GM18499 (cell line): ENCODE measurements around the gene NPAS3.

ENCODE experiments used
- ATAC-seq: cut with Tn5 transposase; IDR thresholded peaks from one replicate; pipeline ENCODE4 v1.9.1; 2021; ENCODE audit warnings: moderate number of reproducible peaks; ENCODE audit not compliant: insufficient read depth, unreplicated experiment

NPAS3 gene

DNA sequence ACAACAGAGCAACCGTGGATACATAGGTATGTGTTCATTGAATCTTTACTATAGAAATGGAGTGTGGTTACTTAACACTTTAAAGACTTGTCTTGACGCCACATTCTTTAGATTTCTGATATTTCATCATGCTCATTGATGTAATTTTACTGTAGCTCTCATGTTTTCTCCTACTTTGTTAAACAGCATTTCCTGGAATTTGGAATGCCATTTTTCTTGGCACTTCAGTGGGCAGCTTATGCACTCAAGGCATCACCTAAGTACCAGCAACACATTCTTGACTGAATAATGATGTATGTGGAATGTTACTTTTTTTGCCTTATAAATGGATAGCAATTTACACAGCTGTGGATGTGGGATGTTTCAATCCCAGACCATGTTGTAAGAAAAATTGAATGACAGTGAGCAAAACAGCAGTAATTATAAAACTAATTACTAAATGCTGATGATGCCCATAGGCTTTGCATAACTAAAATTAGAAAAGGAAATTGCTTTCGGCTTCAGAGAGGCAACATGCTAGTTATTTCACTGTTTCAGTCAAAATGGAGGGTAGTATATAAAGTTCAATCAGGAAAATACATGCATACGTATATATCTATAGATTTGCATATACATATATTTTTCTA is 298.5 kb downstream of the NPAS3 start:
- no peak for ATAC-seq

DNA sequence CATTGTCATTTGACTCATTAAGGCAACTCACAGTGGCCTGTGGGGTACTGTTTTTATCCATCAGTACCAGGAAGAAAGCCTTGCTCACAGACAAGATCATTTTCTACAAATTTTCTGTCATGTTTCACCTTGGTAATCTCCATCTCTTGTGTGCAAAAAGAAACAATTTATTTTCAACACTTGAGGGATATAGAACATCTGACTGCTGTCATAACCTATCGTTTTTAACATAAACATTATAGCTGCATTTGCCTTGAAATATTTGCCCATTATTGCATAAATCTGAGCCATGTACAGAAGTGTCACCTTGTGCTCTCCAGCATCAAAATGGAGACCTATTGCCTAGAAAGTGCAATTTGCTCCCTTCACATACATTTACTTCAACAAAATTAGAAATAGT is 300.8 kb downstream of the NPAS3 start:
- ATAC-seq, result no peak

DNA sequence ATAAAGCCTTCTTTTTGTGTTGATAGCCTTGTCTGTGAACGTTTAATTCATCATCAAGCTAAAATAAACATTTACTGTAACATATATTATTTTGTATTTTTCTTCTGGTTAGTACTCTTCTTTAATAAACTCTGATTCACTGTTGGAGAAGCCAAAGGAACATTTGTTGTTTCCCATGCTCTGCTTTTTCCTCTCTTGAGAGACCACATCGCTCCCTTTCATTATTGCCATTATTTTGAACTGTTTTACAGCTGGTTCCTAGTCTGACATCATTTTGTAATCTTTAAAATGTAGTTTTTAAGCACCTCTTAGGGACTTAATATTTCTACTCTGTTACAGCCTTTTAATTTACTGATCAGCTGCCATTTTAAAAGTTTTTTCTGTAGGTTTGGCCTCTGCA is 301.8 kb downstream of the NPAS3 start:
- no peak for ATAC-seq

DNA sequence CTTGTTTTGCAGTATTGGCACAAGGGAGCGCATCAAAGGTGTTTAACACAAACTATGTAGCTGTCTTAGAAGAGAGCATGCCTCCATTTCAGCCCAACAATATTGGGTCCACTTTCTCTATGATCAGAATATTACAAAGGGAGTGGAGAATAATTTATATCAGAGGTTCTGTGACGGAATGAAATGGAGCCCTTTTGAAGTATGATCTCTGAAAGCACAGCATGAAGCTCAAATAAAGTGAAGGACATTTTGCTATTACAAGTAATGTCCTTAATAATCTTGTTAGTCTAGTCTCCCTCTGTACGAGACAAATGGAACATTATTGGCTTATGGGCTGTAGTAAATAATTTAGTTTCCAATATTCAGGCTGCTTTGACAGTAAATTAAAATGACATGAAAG is 302.7 kb downstream of the NPAS3 start:
- ATAC-seq, result no peak

DNA sequence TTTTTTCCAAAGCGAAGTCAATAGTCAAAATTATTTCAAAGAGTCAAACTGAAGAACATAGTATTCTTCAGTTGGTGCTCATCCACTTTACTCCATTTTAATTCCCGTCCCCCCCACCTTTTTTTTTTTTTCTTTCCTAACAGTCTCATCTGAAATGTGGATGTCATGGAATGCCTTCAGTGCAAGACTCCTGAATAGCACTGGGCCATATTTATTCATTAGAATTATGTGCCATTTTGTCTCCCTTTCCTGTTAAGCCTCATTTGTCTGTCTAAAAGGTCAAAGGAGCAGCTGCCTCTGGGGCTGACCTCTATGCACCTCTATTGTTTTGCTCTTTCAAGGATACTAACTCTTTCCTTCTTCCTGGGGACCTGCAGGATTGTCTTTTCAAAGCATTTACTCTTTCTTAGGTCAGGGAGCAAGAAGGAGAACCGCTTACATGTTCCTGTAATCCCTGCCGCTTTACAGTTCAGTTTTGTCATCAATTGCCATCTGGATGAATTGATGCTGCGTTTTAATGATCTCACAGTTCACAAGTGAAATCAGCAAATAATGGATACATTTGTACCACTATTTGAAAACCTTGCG is 310.6 kb downstream of the NPAS3 start:
- ATAC-seq, result no peak

DNA sequence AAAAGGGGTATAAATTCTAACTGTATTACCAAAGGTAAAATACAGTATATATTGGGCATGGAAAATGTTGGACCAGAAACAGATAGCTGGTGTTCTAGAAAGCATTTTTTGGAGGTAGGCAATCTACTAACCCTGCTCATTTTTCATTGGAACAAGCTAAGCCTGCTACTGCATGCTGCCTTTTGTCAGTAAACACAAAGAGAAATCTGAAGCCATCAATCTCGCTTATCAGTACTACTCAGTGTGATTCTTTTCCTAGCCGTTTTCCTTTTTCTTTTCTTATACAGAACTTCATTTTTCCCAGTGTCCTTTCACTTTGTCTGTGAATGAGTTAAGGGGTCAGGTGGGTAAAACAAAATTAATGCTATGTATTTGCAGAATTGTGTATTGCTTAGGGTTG is 312.3 kb downstream of the NPAS3 start:
- no peak for ATAC-seq

DNA sequence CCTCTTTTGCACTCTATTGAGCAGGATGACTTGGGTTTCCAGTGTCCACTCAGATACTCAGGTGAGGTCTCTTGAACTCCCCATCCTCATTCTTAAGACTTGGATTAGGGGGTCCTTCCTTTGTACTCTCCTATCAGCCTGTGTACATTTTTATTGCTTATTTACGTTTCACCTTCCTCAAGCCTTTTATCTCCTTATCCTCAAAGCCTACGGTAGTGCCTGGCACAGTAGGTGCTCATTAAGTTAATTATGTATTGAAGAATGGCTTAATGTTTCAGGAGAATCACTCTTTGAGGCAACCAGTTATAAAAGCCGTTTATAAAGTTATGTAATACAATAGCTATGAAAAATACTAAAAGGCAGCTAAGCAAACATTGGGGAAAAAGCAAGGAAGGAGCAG is 315.7 kb downstream of the NPAS3 start:
- ATAC-seq, result no peak

DNA sequence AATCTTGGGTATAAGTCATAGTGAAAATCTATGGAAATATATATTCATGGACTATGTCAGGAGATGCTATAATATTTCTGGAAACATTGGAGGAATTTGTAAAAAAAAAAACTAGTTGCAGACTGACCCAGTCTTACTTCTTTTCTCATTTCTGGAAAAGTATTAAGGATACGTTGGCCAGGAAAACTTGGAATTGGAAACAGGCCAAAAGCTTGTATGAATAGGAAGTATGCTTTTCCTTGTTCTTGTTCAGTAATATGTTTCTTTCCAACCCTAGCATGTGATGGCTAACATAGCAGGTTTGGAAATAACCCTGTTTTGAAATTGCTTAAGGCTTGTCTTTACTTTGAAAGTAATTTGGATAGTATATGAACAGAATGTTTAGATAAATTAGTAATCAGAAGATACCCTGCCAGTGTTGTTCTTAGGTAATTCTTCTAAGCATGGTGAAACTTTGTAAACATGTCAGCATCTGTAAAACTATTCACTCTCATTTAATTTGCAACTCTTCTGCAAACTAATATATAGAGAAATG is 316.2 kb downstream of the NPAS3 start:
- no peak for ATAC-seq

DNA sequence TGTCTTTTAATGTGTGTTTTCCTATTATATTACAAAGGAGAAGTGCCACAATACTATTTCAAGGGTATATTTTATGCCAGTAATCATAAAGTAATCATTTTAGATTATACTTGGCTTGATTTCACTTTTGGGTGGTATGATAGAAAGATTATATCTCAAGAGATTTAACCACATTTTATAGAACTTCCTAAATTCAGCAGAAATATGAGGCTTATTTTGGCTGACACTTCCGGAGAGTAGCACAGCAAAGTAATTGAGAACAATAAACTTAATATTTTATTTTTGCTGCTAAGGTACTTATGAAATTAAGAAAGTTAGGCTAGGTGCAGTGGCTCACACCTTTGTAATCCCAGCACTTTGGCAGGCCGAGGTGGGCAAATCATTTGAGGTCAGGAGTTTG is 319.1 kb downstream of the NPAS3 start:
- ATAC-seq, result no peak

DNA sequence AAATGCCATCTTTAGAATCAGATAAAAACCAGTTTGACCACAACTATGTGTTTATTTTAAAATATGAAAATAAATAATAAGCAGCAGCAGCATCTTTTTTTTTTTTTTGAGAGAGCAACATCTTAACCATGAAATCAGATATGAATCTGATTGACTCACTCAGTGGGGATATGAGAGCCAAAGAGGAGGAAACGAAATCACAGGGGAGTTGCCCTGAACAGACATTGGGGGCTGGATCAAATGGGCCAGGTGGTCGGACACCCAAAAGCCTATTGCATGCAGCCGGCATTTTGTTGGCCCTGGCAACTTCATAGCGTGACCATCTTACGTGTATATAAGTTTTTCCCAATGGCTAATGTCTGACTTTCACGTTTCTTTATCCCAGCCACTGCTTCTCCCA is 321.1 kb downstream of the NPAS3 start:
- ATAC-seq, result no peak

DNA sequence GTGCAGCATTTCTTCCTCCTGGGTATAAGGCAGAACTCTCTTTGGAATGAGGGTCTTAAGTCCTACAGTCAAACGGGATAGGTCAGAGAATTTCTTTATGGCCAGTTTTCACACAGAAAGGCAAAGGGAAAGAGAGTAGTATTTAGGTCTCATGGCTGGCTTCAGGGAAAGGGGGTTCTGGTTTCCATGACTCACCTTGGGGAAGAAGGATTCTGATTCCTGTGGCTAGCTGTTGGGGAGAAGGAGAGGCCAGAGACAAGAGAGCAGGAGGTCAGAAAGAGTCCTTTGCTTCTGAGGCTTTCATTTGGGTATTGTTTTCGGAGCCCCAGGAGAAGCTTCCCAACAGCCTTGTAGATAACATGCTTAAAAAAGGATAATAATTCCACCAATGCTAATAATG is 332.5 kb downstream of the NPAS3 start:
- ATAC-seq, result no peak

DNA sequence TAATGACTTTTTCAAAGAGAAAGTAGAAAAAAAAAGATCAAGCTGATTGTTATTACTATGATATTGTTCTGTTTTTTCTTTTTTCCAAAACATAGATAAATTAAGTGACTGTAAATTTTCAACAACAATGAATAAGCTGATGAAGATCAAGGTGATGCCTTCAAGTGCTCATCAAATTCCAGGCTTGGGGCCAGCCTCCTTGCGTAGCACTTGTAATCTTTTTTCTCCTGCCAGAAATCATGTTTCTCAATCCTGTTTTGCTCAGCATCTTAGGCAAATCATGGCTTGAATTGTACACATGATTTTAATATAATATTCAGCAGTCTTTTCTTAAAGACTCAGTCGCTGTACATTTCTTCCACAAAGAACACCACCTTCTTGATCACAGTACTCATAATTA is 333.2 kb downstream of the NPAS3 start:
- no peak for ATAC-seq

DNA sequence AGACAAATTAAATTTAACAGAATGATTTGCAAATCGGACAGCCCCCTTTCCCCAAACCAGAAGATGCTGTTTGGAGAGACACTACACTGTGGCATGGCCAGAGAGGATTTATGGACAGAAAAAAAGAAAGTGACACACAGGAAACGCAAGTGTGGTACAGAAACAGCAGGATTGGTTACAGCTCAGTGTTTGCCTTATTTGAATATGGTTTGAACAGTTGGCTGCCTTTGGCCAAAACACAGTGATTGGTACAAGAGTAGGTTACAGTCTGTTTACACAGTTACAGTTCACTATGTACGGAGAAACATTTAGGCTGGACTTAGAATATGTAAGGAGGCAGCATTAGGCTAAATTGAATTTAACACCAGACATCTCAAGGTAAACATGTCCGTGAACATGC is 335.3 kb downstream of the NPAS3 start:
- ATAC-seq, result no peak

DNA sequence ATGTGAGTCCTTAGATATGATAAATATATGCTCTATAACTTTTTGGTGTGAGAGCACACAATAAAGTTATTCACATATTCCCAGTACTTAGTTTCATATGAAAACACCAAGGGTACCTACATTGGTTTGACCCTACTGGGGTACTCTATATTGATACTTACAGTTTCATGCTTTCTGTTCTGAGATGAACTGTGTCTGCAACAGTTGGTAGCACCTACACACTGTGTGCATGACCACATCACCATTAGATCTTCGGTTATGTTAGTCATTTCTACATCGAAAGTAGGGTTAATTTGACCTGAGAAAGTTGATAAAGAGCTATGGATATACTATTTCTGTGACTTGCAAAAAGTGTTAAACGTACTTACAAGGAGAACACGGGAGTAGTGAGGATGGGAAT is 337.2 kb downstream of the NPAS3 start:
- no peak for ATAC-seq

DNA sequence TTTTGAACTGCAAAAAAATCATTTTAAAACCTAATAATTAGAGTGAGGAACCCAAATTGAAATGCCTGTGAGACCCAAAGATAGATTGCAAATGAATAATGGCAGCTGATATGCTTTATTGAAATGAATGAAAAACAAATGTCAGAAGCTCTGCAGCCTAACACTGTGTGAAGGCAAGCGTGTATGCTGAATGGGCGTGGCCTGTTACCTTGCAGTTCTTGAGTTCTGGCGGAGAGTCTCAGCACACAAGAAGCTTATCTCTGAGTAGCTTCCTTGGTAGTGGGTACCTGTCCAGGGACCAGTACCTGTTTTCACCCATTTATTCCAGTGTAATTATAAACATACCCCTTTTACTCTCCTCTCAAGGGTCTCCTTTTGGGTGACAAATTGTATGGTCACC is 341.2 kb downstream of the NPAS3 start:
- ATAC-seq, result no peak

DNA sequence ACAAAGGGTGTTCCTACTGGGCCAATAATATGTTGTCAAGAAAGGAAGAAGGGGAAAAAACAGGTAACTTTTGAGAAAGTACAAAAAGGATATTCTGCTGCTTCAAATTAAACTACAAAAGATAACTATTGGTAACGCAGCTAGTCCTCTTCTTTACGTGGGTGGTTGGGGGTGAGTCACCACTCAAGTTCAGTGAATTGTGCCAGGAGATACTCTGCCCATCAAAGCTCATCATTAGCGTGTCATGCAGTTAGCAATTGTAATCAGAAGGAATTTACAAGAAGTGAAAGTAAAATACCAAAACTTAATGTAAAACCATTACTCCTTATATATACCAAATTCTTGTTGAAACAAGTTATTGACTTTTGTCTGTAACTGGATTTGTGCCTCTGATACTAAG is 342.0 kb downstream of the NPAS3 start:
- ATAC-seq, result no peak

DNA sequence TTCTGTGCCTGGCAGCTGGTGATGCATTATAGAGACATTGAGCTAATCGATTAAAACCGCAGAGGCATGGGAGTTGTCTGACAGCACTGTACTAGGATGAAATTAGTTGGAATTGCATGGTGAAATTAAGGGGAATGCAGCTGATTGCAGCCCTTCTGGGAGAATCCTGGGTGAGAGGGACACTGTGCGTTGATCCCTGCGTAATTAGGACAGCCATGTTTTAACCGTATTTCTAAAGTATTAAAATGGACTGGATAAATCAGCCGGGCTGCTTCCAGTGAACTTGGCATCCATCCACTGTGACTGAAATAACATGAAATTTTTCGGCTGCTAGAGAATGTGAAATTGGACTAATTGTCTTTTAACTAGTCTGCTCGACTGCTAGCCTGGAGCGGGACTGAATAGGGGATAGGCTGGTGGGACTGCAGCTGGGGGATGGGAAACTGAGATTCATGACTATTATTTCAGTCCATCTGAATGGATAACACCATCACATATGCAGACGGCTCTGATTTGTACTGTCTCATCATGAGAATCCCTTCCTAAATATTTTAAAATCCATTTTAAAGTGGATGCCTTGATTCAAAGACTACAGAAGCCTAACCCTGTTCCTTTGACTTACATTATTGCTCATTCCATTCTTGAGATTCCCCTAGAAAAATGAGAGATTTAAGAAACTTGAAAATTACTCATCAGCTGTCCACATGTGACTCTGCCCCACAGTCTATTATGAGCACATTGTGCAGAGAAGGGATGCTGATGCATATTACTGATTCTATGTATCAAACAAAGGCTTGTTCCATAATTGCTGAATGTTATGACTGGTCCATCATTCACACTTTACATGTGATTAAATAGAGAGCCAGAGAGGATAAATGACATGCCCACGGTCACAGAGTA is 343.9 kb downstream of the NPAS3 start:
- no peak for ATAC-seq

DNA sequence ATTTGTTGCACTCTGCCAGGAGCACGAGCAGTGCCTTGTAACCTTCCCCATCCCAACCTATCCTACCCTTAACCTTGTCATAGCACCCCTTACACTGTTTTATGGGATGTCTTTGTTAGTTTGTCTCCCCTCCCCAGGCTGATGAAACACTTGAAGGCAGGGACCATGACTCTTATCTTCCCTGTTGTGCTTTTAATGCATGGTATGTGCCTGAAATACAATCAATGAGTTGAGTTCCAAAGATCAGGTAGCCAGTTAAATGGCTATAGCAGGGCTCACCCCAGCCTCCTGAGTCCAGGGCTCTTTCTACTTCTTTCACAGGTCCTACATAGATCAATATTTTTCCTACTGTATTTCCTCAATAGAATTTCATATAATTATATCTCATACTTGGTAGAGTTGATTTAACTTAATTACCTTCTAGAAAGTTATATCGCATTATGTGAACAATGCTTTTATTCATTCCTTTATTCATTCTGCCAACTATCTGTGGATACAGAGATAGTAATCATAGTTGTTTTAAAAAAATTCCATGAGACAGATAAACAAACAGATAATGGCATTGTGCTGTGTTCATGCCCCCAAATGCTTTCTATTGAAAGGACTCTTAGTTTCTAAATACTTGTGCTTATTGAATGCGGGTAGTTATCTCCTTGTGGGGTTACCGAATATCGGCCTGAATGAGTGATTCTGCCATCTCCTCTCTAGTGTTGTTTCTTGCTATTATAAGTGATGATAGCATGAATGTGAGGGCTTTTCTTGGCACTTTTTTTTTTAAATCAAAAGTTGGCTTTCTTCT is 347.4 kb downstream of the NPAS3 start:
- no peak for ATAC-seq

DNA sequence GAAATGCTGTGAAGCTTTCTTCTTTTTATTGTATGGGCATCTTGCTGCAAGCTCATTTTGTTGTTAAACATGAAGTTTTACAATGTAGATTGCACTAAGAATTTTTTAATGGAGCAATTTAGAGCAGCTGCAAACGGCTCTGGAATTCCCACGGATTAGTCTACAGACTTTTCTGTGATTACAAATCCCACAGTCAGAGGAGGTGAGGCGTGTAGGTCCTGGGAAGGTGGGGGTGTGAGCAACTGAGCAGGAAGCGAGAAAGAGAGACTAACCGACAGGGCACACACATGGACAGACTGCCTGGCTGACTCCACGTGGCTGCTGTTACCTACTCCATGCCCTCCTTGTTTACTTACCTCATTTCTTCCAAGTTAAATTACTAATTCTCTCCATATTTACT is 348.5 kb downstream of the NPAS3 start:
- ATAC-seq, result no peak

DNA sequence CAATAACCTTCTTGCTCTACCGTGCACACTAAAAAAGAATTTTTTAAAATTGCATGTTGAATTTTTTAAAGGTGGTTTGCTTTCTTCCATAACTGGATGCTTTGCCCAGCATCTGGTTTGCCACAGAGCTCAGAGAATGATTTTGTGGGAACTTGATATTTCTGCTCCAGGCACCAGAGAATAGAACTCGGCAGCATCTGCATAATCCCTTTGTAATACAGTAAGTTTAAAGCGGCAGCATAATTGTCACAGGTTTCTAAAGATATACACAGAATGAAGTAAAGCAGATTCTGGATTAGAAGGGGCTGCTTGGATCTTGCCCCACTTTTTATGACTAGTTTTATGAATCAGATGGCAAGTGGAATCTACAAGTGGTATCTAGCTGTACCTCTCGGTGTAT is 352.0 kb downstream of the NPAS3 start:
- ATAC-seq, result no peak
